ENCODE measurements around the gene TUBD1. TPM values are rescaled to one million over a fixed set of nuclear protein-coding genes. Genes with fewer than 3 reads are reported as not detected.
"Not testable (repeated sequence)": the region's sequence is repeated elsewhere in the genome, so short reads cannot be mapped to it uniquely, and the experiment has no call there.

Gene TUBD1
- polyA plus RNA-seq, 4 donors = 15.9 to 22.3 (median 18.4) TPM

DNA sequence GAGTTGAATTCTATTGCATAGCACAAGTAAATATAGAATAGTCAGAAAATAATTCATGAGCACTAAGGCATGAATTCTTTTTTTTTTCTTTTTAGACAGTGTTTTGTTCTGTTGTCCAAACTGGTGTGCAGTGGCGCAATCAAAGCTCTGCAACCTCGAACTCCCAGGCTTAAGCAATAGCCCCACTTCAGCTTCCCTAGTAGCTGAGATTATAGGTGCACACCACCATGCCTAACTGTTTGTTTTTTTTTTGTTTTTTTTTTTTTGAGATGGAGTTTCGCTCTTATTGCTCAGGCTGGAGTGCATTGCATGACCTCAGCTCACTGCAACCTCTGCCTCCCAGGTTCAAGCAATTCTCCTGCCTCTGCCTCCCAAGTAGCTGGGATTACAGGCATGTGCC lies 16.6 kb downstream of the TUBD1 start:
- DNase-seq (ENCODE audit: low read depth in 4 of 4, low spot score in 2 of 4) = no peak

DNA sequence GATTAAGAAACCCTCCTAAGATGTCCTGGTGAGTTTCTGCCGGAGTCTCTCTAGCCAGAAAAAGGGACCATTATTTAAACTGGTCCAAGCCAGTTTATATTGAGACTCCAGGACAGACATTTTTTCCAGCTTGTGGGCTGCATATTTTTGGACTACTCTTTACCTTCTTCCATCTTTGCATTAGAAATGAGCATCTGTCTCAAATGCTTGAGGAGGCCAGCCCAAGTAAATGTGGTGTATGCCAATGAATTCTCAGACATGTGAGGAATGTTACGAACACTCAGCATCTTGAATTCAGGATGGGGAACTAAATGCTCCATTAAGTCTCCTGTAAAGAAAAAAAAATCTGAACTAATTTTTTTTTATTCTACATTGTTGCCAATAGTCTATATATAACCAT lies 18.4 kb downstream of the TUBD1 start:
- DNase-seq (ENCODE audit: low read depth in 4 of 4, low spot score in 2 of 4) = no peak

DNA sequence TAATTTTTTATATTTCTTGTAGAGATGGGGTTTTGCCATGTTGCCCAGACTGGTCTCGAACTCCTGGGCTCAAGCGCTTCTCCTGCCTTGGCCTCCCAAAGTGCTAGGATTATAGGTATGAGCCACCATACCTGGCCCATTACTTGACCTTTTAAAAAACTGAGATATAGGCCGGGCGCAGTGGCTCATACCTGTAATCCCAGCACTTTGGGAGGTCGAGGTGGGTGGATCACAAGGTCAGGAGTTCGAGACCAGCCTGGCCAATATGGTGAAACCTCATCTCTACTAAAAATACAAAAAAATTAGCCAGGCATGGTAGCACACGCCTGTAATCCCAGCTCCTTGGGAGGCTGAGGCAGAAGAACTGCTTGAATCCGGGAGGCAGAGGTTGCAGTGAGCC lies 19.3 kb downstream of the TUBD1 start:
- not testable (repeated sequence) for DNase-seq (ENCODE audit: low read depth in 4 of 4, low spot score in 2 of 4)

GRCh38 chr17:59872351-59872750 lies 20.4 kb downstream of the TUBD1 start:
- DNase-seq (ENCODE audit: low read depth in 4 of 4, low spot score in 2 of 4) = no peak

DNA sequence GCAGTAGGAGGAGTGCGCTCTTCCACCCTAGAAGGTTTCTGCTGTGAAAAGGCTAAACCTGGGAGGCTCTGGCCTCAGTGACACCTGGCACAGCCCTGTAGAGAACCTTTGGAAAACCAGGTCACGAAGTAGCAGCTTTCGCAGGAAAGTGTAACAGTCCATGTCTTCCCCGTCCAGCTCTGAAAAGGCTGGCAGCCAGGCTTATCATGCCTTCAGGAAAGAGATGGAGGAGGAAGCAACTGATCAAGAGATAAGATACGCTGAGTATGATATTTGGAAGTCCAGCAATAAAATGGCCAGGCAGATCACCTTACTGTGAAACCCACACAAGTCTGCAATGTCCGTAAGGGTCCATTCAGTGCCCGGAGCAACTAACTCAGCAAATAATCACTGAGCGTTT lies 22.3 kb downstream of the TUBD1 start:
- DNase-seq (ENCODE audit: low read depth in 4 of 4, low spot score in 2 of 4) = no peak

DNA sequence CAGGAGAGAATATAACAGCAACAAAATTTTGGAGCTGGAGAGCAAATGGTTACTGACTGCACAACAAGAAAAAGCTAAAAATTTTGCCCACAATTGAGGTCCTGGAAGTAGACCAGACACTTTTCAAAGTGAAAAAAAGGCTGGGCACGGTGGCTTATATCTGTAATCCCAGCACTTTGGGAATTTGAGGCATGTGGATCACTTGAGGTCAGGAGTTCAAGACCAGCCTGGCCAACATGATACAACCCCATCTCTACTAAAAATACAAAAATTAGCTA lies 22.9 kb downstream of the TUBD1 start:
- no peak for DNase-seq (ENCODE audit: low read depth in 4 of 4, low spot score in 2 of 4)

GRCh38 chr17:59863616-59864015 lies 29.1 kb downstream of the TUBD1 start:
- DNase-seq (ENCODE audit: low read depth in 4 of 4, low spot score in 2 of 4) = no peak

GRCh38 chr17:59859444-59860025 lies 33.2 kb downstream of the TUBD1 start:
- DNase-seq (ENCODE audit: low read depth in 4 of 4, low spot score in 2 of 4) = no peak

- DNase-seq (ENCODE audit: low read depth in 4 of 4, low spot score in 2 of 4) = no peak
These were observed 33.8 kb downstream of the TUBD1 start for GRCh38 chr17:59858932-59859331.

DNA sequence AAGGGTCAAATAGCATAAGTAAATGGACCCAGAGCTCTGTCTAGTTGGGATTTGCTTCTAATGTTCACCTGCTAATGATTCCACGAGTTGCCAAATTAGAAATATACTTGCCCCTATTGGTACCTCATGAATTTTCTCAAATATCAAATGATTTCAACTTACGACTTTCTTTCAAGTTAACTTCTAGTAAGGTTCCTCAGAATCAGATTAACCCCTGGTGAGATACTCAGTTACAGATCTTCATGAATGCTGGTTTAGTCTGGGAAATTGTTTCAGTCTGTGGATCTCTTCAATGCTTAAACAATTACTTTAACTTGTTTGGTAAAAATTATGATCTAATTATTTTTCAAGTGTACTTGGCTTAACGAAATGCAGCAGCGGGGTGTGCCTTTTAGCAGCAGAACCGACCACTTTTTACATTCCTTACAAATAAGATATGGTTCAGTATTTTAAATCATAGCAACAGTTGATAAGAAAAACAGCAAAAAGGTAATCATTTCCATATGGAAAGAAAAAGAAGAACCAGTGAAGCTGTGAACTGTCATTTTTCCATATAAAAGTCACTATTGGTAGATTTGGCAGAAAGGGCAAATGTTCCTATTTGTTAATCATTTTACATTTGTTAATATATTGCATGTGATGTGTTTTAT lies 34.5 kb downstream of the TUBD1 start:
- DNase-seq (ENCODE audit: low read depth in 4 of 4, low spot score in 2 of 4) = no peak

GRCh38 chr17:59856859-59857794 lies 35.6 kb downstream of the TUBD1 start:
- no peak for DNase-seq (ENCODE audit: low read depth in 4 of 4, low spot score in 2 of 4)

DNA sequence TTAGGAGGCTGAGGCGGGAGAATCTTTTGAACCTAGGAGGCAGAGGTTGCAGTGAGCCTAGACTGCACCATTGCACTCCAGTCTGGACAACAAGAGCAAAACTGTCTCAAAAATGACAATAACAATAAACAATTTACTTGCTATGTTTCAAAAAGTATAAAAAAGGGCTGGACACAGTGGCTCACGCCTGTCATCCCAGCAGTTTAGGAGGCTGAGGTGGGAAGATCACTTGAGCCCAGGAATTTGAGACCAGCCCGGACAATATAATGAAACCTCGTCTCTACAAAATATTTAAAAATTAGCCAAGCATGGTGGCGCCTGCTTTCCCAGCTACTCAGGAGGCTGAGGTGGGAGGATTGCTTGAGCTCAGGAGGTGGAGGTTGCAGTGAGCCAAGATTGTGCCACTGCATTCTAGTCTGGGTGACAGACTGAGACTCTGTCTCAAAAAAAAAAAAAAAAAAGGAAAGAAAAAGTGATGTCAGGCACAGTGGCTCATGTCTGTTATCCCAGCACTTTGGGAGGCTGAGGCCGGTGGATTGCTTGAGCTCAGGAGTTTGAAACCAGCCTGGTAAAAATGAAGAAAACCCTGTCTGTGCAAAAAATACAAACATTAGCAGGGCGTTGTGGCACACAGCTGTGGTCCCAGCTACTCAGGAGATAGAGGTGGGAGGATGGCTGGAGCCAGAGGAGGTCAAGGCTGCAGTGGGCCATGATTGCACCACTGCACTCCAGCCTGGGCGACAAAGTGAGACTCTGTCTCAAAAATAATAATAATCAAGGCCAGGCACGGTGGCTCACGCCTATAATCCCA lies 38.6 kb downstream of the TUBD1 start:
- DNase-seq (ENCODE audit: low read depth in 4 of 4, low spot score in 2 of 4) = not testable (repeated sequence)

- no peak for DNase-seq (ENCODE audit: low read depth in 4 of 4, low spot score in 2 of 4)
These were observed 39.4 kb downstream of the TUBD1 start for GRCh38 chr17:59853168-59853918.

DNA sequence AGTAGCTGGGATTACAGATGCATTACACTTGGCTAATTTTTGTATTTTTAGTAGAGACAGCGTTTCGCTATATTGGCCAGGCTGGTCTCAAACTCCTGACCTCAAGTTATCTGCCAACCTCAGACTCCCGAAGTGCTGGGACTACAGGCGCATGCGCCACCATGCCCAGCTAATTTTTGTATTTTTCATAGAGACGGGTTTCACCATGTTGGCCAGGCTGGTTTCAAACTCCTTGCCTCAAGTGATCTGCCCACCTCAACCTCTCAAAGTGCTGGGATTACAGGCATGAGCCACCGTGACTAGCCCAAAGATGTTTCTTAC lies 39.9 kb downstream of the TUBD1 start:
- DNase-seq (ENCODE audit: low read depth in 4 of 4, low spot score in 2 of 4) = not testable (repeated sequence)

GRCh38 chr17:59851439-59852375 lies 41.0 kb downstream of the TUBD1 start:
- DNase-seq (ENCODE audit: low read depth in 4 of 4, low spot score in 2 of 4) = no peak

- not testable (repeated sequence) for DNase-seq (ENCODE audit: low read depth in 4 of 4, low spot score in 2 of 4)
These were observed 42.4 kb downstream of the TUBD1 start for GRCh38 chr17:59850311-59850710.

DNA sequence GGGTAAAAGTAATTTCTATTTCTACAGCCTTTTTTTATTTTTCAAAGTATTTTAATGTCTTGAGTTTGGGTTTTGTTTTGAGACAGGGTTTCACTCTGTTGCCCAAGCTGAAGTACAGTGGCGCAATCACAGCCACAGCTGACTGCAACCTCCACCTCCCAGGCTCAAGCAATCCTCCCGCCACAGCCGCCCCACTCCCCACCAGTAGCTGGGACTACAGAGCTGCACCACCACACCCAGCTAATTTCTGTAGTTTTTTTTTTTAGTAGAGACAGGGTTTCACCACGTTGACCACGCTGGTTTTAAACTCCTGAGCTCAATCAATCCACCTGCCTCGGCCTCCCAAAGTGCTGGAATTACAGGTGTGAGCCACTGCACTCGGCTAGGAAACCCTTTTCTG lies 44.0 kb downstream of the TUBD1 start:
- no peak for DNase-seq (ENCODE audit: low read depth in 4 of 4, low spot score in 2 of 4)

- DNase-seq (ENCODE audit: low read depth in 4 of 4, low spot score in 2 of 4) = no peak
These were observed 44.4 kb downstream of the TUBD1 start for GRCh38 chr17:59848385-59848668.

DNA sequence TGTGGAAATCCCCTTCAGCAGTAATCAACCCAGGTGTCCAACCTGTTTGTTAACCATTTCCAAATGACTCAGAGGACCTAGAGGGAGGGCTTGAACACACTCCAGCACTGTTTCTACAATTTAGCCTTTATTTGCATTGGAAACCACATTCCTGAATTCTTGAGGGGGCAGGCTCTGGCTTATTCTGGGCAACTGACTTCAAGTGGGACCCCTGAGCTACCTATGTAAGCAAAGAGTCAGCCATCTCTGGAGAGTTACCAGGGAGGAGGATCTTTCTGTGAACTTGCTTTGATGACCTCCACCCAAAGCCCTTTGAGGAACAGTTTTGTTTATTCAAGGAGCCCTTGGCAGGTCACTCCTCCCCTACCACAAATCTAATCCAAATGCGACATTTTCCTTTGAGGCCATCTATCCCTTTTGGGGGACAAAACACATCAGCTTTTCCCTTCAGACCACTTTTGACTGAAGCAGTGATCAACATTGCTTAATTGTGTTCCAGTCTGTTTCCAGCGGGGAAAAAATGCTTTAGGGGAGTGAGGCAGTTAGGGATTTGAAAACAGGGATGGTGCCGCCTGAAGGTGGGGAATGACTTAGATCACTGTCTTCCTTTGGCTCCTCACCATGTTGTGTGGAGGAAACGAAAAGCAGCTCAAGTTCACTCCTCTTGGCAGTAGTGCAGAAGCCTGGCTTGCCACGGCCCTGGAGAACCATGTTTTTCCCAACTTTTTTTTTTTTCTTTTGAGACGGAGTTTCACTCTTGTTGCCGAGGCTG lies 46.2 kb downstream of the TUBD1 start:
- DNase-seq (ENCODE audit: low read depth in 4 of 4, low spot score in 2 of 4) = no peak
